ENCODE results near the gene MAPKAP1.

The MAPKAP1 gene

DNA sequence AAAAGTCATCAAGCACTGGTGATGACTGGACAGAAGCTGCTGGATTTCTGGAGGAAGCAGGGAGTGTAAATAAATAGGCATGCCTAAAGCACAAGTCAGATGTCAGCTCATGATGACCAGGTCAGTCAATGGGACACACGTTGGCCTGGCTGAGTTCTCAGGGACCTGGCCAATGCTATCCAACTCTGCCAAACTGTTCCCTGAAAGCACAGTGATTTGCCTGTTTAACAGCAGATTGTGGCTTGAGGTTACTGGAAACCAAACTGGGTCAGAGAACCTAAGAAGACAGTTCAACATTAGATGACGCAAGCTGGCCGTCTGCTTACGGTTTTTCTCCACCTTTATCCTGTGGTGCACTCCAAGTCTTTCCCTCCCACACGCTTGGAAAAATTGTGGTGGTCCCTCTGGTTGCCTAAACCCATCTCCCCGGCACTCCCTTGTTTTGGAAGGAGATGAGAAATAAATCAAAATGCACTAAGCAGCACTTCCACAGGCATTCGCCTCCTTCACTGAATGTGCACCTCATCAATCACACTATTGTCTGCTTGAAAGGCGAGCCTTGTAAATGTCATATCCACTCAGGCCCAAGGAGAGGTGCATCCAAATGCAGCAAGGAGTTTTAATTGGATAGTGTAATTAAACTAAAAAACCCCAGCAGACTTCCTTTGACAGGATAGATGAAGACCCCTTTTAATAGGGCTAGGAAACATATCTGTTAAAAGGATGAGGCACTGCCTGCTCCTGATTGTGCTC, 245.9 kb downstream of the MAPKAP1 start:
- DNase-seq = peak in 5 of 51 donors; percentile 10 to 39 (median 34)

DNA sequence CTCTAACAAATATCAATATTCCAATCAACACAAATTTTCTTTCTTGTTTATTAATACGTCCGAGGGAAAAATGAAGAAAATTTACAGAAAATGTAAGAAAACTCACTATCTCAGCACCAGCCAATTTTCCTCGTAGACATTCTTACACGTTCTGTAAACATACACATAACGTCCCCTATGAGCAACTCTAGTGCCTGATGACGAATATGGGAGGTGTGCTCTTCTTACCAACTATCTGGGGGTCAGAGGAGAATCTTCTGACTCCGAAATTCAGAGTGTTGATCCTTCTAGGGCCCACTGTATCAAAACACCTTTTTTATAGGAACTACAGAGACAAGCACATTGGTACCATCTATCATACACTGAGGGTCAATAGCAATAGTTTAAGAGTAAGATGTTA, 246.7 kb downstream of the MAPKAP1 start:
- DNase-seq = no peak

DNA sequence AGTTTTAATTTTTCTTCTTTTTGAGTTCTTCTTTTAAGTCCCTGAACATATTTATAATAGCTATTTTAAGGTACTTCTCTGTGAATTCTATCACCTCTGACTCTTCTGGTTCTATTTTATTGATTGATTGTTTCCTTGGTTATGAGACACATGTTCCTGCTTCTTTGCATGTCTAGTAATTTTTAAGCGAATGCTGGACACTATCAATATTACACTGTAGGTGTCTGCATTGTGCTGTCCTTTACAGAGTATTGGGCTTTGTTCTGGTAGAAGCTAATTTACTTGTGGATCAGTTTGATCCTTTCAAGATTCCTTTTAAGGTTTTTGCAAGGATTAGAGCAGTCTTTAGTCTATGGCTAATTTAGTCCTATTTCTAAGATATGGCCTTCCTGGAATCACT, 249.7 kb downstream of the MAPKAP1 start:
- DNase-seq = no peak

DNA sequence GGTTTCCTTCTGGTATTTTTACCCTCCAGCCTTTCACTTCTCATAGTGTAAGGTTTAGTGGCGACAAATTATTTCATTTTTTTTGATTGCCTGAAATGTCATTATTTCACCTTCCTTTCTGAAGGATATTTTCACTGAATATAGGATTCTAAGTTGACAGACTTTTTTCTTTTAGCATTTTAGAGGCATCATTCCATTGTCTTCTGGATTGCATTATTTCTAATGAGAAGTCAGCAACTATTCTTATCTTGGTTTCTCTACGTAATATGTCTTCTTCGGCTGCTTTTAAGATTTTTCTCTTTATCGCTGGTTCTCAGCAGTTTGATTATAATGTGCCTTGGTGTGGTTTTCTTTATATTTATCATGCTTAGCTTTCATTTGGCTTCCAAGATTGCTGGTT, 251.1 kb downstream of the MAPKAP1 start:
- no peak for DNase-seq

DNA sequence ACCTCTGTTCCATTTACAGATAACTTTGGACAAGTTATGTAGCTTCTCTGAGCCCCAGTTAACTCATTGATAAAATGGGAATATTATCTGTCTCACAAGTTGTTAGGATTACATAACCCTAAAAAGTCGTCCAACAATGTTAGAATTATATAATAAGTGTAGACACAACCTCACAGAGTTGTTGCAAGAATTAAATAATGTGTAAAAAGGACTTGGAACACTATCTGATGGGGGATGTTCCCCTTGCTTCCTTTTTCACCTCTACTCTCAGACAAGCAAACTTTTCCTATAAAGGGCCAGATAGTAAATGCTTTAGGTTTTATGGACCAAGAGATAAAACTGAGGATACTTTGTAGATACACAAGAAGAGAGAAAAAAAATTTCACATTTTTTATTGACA, 251.9 kb downstream of the MAPKAP1 start:
- DNase-seq = no peak

DNA sequence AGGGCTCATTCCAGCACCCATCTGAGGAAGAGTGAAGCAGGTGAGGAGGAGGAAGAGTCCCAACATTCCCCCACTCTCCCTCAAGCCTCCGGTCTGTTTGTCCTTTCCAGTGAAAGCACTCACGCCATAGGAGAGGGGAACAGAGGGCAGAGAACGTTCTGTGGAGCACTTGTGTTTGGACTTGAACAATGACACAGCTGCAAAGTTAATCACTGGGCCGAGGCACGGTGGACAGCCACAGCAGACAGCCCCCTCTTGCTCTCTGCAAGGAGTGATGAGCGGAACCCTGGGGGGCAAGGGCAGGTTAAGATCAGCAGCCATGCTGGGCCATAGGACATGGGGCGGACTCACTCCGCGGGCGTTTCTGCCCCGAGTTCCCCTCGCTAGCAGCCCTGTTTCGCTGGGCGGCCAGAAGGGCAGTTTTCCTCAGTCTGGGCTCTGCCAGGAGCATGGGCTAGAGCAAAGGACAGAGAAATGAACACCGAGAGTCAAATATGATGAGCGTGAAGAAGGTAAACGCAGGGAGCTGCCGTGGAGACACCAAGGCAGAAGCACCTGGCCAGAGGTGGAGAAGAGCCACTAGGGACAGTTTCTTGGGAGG, 259.7 kb downstream of the MAPKAP1 start:
- no peak for DNase-seq

DNA sequence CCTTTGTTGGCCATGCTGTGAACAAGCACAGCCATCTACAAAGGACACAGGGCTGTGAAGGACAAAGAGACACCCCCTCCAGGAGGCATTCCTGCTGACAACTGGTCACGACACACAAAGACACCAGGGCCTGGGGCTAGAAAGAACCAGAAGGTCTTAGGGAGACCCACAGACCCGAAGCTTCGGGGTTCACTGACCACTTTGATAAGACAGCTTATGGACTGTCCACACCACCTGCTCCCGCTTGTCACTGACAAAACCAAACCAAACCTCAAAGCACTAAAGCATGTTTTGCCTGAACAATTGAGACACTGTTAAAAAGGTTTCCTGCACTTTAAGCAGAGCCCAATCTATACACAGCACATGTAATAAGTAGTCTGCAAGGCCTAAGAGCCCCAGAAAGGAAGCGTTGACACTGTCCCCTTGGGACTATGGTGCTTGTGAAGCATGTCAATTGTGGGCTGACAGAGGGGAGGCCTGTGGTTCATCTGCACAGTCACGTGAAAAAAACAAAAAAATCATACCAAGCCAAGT, 260.4 kb downstream of the MAPKAP1 start:
- DNase-seq = no peak

DNA sequence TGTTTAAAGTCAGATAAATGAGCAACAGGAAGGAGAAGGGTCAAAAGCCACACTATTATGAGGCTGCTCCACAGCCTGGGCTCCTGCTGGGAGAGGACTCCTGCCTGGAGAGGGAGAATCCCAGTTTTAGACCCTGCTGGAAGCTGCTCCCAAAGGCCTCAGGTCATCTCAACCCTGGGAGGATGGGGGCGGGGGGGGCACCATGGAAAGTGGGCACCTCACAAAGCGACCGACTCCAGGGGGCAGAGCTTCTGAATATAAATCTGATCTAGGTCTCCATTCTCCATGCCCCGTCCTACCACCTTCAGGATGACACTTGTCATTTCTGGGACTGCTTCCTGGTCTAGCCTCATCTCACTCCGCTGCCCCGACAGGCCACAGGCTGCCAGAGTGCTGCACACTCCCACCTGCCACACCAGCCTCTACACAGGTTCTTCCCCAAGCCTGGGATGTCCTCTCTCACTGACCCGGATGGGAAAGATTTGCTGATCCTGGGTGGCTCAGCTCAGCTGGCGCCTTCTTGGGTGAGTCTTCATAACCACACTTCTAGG, 262.0 kb downstream of the MAPKAP1 start:
- DNase-seq = no peak

DNA sequence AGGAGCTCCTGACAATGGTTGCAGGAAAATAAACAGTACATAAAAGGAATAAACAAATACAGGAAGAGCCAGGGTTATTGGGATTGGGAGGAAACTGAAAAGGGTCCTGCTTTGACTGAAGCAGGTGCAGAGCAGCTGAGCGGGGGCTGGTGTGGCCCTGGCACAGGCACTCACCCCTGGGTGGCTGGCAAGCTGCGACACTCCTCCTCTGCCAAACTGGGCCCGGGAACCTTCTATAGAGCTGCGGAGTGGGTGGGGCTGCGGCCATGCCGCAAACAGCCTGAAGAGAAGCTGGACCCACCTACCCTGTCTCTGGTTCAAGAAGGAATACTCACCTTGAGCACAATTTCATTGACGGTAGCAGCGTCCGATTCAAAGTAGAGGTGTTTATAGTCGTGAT, 262.8 kb downstream of the MAPKAP1 start:
- DNase-seq = no peak

DNA sequence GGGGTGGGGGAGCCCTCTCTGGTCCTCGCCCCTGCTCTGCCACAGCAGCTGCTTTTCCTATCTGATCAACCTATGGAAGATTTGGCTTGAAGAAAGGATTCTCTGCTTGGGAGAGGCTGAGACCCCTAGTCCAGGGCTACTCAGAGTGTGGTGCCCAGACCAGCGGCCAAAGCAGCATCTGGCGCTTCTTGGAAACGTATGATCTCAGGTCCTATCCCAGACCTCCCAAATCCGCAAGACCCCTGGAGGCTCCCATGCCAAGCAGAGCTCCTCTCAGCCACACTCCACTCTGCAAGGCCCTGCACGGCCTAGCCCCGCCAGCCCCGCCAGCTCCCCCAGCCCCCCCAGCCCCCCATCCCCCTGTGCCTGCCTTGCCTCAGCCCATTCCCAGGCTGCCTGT, 263.6 kb downstream of the MAPKAP1 start:
- no peak for DNase-seq

DNA sequence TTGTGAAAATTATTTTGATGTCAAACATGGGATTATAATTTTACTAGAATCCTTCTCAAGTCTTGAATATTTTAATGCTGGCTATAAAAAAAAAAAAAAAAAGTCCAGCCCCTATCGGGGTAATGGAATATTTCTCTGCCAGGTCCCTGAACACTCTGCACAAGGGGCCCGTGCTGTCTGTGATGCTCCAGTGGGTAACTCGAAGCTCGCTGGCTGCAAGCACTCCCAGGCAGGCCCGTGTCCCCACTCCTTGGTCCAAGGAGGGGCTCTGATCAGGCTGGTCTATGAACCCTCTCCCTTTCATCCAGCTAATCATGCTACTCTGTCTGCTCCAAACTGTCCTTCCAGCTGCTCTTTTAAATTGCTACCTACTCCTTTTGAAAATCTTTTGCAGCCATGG, 264.6 kb downstream of the MAPKAP1 start:
- no peak for DNase-seq

DNA sequence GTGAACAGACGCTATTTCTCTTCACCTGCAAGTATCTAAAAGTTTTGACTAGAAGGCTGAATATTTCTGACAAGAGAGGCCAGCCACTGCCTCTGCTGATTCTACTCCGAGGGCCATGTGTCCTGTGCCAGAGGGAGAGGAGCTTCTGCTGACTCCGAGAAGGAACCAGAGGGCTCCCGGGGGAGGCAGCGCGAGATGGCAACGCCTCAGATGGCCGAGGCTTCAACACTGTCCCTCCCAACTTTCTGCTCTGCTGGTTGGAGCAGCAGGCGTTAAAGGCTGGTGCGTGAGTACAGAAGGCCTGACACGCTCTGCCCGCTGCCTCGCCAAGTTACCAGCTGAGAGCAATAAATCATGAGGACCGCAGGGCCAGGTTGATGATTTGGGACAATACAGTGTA, 266.6 kb downstream of the MAPKAP1 start:
- no peak for DNase-seq

DNA sequence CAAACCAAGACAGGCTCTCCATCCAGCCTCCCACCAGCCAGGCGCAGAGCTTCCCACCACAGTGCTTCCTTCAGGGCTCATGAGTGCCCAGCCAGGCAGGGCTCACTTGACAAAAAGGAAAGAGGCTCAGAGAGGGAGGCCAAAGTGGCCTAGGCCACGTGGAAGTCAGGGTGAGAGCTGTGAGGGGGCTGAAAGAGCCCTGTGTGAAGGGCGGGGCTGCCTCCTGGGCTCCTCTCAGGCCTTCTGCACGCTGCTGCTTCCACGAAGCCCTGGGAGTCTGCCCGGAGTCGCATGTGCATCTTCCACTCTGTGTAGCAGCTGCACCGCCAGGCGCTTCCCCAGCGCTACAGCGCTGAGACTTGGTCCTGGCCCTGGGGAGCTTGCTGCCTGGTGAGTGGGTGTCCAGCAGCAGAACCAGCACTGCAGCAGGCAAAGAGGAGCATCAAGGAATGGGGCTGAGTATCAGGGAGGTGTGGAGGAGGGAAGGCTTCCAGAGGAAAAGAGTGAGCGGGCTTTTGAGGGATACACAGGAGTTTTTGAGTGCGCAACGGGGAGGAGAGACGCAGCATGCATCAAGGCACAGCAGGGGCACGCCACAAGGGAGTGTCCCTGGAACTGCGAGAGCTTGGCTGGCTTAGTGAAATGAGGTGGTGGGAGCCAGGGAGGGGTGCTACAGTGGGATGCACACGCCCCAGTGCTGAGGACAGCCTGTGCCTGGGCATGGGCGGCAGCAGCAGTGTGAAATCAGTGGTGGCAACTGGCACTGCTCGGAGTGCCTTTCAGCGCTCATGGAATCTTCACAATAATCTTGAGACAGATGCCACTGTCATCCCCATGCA, 267.4 kb downstream of the MAPKAP1 start:
- DNase-seq = no peak

DNA sequence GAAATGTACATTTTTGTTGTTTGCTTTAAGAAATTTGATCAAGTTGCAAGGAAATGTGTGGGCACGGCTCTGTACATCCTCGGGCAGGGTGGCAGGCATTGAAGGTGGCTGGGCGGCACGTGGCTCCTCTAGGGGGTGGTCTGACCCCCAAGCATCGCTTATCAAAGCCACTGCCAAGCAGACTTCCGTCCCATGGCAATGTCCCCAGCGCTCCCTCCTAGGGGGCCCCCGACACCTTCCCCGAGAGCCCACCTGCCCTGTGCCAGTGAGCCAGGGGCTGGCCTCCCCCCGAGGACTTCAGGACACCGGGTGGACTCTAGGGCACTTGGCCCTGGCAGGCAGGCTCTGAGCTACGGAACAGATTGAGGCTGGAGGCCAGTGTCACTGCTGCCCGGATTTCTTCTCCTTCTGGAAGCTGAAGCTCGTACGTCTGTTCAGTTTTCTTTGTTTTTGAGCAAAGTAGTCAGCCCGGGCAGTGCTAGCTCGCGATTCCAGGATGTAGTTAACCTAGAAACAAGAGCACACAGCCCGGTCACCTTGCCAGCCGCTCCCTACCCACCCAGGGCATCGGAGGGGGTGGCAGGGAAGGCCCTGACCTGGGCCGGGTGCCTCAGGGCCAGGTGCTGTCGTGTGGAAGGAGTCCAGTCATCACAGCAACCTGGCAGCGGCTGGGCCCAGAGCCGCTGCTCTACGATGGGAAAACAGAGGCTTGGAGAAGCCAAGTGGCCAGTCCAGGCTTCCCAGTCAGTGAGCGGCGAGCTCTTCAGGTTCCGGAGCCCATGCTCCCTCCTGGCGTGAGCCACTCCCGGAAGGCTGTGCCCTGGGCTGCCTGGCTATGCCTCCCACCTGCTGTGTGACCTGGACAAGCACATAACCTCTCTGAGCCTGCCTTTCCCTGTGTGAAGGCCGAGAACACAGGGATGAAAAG, 268.2 kb downstream of the MAPKAP1 start:
- no peak for DNase-seq

DNA sequence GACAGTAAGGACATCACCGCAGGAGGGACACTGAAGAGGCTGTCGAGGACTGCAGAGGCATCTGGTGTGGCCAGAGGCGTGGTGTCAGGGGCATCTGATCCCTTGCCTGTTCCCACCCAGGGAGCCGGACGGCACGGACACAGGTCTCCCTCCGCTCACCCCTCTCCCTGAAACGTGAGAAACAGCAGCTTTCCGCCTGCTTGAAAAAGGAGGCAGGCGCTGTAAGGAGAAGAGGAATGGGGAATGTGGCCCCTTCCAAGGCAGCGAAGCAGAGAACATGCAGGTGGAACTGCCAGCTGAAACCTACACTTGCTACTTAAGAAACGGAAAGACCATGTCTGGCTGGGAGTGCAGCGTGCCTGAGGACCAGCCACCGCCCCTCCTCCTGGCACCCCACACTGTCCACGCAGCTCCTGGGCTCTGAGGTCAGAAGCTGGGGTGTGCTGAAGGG, 269.2 kb downstream of the MAPKAP1 start:
- DNase-seq = no peak

DNA sequence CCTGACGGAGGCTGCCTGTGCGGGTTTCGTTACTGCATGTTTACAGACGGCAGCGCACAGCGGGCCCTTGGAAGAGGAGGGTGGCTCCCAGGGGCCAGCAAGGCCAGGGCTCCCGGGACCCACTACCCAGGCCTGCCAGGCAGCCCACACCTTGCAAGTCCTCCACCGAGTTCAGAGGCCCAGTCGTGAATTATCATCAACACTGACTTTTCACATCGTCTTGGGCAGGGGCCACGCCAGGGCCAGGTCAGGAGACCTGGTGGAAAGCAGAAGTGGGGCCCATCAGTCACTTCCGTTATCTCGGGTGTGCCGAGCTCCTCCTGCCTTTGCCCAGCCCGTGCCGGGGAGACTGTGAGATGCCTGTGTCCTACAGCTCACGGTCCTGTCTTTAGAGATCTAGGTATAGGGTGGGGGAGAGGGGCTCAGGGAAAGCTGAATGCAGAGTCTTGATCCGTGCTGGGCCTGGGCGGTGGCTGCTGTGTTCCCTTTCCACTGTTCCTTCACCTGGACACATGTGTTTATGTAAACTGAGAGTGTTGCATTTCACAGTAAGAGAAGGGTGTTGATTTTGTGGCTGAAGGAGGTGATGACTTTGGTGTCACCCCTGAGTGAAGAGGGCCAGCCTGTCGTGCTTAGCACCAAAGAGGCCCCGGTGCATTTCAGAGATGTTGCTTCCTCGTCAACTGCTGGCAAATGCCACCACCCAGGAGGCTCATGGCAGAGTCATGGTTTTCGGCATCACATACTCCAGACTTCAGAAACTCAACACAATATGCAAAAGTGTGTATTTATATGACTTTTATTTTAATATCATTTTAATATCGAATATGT, 270.2 kb downstream of the MAPKAP1 start:
- no peak for DNase-seq

DNA sequence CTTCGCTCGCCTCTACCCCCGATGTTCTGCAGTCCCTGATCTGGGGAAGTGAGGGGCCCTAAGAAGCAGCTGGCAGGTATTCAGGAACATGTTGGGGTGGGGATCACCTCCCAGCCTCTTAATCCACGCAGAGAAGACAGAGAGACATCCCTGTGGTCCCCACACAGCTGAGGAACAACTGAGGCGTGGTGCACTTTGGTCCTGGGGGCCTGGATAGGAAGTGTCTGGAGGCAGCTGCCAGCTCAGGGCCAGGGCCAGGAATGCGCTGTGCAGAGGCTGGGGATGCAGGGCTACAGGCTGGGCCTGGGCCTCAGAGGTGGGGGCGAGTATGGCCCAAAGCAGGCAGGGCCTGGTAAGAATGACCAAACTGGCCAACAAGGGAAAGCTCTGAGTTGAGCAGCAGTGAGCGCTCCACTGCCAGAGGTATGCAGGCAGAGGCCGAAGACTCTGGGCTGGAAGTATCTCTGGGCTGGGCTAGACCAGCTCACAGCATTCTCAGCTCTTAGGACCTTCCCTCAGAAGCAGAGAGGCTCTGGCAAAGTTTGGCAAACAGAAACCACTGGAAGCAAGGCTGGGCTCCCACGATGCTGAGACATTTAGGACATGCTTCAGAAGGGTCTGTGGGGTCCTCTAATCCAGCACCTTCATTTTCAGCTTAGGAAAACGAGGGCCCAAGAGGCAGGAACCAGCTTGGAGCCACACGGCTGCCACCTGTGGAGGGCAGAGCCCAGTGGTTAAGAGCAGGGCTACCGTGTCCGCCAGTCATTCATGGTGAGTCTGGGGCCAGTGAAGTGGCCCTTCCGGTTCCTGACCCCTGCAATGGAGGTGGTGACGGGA, 271.0 kb downstream of the MAPKAP1 start:
- DNase-seq = no peak

DNA sequence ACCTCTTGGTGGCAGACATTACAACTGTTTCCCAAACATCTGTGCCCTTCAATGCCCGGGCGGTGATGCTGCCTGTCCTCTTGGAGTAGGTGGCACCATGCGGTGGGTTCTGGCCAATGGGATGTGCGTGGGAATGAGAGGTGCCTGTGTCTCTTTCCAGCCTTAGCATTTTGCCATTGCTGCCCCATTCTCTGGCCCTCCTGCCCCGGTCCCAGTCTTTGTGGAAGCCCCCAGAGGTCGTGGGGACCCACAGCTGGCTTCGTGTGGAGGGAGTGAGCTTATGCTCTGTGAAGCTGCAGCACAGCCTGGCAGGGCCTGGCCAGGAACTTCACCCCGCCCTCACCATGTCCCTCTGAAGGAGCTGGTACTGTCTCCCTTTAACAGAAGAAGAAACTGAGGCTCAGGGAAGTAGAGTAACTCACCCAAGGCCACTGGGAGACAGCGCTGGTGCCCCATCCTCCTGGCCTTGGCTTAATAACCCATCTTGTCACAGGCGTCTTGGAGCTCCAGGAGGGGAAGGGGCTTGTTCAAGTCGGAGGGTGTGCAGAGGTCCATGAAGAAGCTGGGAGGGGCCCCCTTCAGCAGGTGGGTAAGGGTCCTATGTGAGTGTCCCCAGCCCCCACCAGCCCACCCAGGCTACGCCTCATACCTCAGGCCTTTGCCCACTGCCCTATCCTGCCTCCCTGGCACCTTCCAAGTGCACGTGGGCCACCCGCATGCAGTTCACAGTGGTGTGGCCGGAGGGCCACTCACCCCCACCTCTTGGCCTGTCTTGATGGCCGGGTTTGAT, 271.8 kb downstream of the MAPKAP1 start:
- DNase-seq = no peak

Data from hypothalamus (tissue), 51 donors.